Activated CD4-positive, alpha-beta T cell treated with anti-CD3 and anti-CD28 coated beads for 36 hours (primary cell): ENCODE data around the gene PRKRIP1. TPM values are rescaled to one million over a fixed set of nuclear protein-coding genes. Genes with fewer than 3 reads are reported as not detected.
"Not testable (repeated sequence)": the region's sequence is repeated elsewhere in the genome, so short reads cannot be mapped to it uniquely, and the experiment has no call there.

Experiments
- ATAC-seq: fragments of 200-7000 bp; cut with Tn5 transposase; one replicate; pipeline ENCODE4 v1.10.0; 2021; ENCODE audit warnings: mild to moderate bottlenecking, moderate library complexity
- CTCF ChIA-PET: fragments of 350-600 bp; sonication (Branson Sonifier 250); formaldehyde crosslinking; loops from one replicate; lab custom pipeline; 2021; ENCODE audit warnings: antibody characterized with exemption; lab: Charles Lee
- POLR2A ChIA-PET: fragments of 350-600 bp; sonication (Branson Sonifier 250); formaldehyde crosslinking; loops from one replicate; lab custom pipeline; 2021; ENCODE audit warnings: antibody characterized with exemption, inconsistent platforms; lab: Charles Lee
- DNase-seq: peaks from one replicate; pipeline ENCODE4 v3.0.0-alpha.2; 2020
- H3K27ac Mint-ChIP-seq: one replicate; pipeline ENCODE4 v1.8.0; 2021; ENCODE audit warnings: mixed read lengths
- H3K27me3 Mint-ChIP-seq: one replicate; pipeline ENCODE4 v1.8.0; 2021; ENCODE audit warnings: mixed read lengths
- H3K36me3 Mint-ChIP-seq: one replicate; pipeline ENCODE4 v1.8.0; 2021; ENCODE audit warnings: low read depth, mixed read lengths
- H3K4me1 Mint-ChIP-seq: one replicate; pipeline ENCODE4 v1.8.0; 2021; ENCODE audit warnings: mixed read lengths
- H3K4me3 Mint-ChIP-seq: one replicate; pipeline ENCODE4 v1.8.0; 2021; ENCODE audit warnings: mild to moderate bottlenecking, moderate library complexity, mixed read lengths
- H3K9me3 Mint-ChIP-seq: one replicate; pipeline ENCODE4 v1.8.0; 2021; ENCODE audit warnings: low read depth, mixed read lengths
- intact Hi-C, 2 experiments: fragments of 100-400 bp; cut with DNase I in 1 of 2; cut with micrococcal nuclease in 1 of 2; formaldehyde crosslinking; loops; one replicate each; pipeline versions ENCODE4 v1.14.2 to v1.15.1; 2022 to 2024; cut with DNase I, micrococcal nuclease
- total RNA-seq, 2 experiments: library from RNA; stranded (reverse); gene quantifications; one replicate each; pipeline ENCODE4 v1.2.3, GENCODE V29; 2021

Gene PRKRIP1
- total RNA-seq, 2 experiments from 2014 or later = 26.2 to 31.4 TPM

DNA sequence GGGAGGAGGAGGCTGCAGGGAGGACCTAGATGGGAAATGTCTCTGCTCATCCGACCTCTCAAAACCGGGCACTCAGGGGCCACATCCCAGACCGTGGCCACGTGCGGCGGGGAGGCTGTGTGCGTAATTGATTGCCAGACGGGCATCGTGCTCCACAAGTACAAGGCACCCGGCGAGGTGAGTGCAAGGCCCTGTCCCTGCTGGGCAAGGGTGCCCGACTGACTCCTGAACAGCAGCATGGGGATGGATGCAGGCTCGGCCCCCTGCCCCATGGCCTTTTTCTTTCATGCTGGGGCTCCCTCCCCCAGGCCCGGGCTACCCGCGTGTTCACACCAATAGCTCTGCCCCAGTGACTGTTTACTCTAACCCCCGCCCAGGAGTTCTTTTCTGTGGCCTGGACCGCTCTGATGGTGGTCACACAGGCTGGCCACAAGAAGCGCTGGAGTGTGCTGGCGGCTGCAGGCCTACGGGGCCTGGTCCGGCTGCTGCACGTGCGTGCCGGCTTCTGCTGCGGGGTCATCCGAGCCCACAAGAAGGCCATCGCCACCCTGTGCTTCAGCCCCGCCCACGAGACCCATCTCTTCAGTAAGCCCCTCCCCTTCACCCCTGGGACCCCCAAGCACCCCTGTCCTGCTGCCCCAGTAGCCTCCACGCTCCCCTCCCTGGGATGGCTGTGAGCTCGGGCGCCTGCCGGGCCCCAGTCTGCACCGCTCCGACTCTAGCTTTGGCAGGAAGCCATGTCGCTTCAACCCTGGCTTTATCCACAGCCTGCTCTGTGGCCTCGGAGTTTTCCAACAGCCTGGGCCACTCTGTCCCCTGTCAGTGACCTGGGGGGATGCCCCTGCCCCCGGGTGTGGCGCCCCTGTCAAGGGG is 72.6 kb downstream of the PRKRIP1 start:
- intact Hi-C loops = loop anchor here (10.0 kb wide), 2 partner anchors 184 to 1144 kb away; partner anchors contain the start of genes IFT22 (in 1 of the 2) and SH2B2 (in 1 of the 2)
- H3K27ac Mint-ChIP-seq = no peak overlapping the region
- no peak for ATAC-seq
- H3K4me3 Mint-ChIP-seq = no peak overlapping the region
- DNase-seq = no peak
- H3K36me3 Mint-ChIP-seq = peaks cover 4% of the 10 kb centered on the region
- peaks cover 23% of the 10 kb centered on the region for H3K4me1 Mint-ChIP-seq
- no peaks in the 10 kb centered on the region for H3K9me3 Mint-ChIP-seq
- ChIA-PET POLR2A (no interaction called here), CTCF (no interaction called here)
- no peaks in the 10 kb centered on the region for H3K27me3 Mint-ChIP-seq

DNA sequence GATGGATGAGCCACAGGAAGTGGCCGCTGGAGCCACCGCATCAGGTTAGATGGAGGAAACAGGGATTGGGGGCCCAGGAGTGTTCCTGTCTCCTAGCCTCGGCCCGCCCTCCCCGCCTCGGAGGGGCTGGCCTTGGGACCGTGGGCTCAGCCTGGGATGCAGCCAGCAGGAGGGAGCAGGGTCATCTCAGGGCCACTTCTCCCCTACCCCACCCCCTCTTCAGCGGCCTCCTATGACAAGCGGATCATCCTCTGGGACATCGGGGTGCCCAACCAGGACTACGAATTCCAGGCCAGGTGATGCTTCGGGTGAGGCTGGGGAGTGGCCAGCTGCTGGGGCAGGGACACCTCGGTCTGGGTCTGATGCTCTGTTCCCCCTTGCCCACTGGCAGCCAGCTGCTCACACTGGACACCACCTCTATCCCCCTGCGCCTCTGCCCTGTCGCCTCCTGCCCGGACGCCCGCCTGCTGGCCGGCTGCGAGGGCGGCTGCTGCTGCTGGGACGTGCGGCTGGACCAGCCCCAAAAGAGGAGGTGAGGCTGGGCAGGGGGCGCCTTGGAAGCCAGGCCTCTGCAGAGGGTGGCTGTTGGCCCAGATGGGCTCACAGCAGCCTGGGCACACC is 73.3 kb downstream of the PRKRIP1 start:
- peaks cover 17% of the 10 kb centered on the region for H3K4me1 Mint-ChIP-seq
- H3K36me3 Mint-ChIP-seq = peaks cover 4% of the 10 kb centered on the region
- no peak overlapping the region for H3K27ac Mint-ChIP-seq
- ATAC-seq = no peak
- DNase-seq = no peak
- ChIA-PET POLR2A (no interaction called here), CTCF (no interaction called here)
- intact Hi-C loops = loop anchor here (10.0 kb wide), 2 partner anchors 185 to 1145 kb away; partner anchors contain the start of genes IFT22 (in 1 of the 2) and SH2B2 (in 1 of the 2)
- no peaks in the 10 kb centered on the region for H3K9me3 Mint-ChIP-seq
- H3K27me3 Mint-ChIP-seq = no peaks in the 10 kb centered on the region
- no peak overlapping the region for H3K4me3 Mint-ChIP-seq

DNA sequence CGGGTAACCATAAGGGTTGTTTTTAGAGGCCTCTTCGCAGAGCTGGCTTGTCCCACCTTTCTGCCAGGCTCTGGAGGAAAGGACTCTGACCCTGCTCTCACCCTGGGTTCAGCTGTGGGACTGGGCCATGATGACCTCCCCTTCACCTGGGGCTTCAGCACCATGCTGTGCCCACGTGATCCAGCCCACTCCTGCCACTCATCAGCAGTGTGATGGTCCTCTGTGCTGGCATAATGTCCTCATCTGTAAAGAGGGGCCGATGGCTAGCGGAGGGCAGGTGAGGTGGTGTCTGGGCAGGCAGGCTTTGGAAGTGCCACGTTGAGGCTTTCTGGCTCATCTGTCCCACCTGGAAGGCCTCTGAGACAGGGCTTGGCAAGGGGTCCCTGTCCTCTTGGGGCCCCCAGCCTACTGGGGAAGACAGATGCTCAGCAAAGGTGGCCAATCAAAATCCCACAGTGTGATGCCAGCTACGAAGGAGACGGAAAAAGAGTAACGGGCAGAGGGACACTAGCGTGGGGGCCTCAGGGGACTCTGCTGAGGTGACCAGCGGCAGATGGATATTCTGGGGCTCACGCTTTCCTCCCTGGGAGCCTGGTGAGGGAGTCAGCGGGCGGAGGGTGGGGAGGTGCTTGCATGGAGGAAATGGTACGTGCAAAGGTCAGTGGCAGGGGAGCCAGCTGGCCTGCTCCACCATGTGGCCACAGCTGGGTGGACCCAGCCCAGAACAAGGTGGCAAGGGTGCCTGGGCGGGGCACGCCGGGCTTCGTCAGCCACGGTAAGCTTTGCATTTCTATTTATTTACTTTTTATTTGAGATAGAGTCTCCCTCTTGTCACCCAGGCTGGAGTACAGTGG is 74.0 kb downstream of the PRKRIP1 start:
- ChIA-PET POLR2A (no interaction called here), CTCF (no interaction called here)
- no peak for ATAC-seq
- H3K36me3 Mint-ChIP-seq = peaks cover 4% of the 10 kb centered on the region
- intact Hi-C loops = loop anchor here (10.0 kb wide), 2 partner anchors 185 to 1145 kb away; partner anchors contain the start of genes IFT22 (in 1 of the 2) and SH2B2 (in 1 of the 2)
- no peak overlapping the region for H3K4me3 Mint-ChIP-seq
- no peaks in the 10 kb centered on the region for H3K27me3 Mint-ChIP-seq
- H3K27ac Mint-ChIP-seq = no peak overlapping the region
- H3K4me1 Mint-ChIP-seq = peaks cover 17% of the 10 kb centered on the region
- no peaks in the 10 kb centered on the region for H3K9me3 Mint-ChIP-seq
- DNase-seq = no peak

DNA sequence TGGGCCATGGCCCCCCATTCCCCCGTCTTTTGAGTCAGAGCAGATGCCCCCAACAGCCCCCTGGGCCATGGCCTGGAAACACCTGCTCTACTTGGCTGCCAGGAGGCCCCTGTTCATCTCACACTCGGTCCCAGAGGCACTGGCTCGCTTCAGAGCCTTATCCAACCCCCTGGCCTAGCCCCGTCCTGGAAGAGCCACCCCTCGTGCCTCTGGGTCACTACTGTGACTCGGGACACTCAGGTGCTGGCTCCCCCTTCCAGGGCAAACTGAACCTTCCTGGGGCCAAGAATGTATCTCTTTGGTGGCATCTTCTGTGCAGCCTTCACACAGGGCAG is 75.6 kb downstream of the PRKRIP1 start:
- CTCF ChIA-PET = no interaction called here

DNA sequence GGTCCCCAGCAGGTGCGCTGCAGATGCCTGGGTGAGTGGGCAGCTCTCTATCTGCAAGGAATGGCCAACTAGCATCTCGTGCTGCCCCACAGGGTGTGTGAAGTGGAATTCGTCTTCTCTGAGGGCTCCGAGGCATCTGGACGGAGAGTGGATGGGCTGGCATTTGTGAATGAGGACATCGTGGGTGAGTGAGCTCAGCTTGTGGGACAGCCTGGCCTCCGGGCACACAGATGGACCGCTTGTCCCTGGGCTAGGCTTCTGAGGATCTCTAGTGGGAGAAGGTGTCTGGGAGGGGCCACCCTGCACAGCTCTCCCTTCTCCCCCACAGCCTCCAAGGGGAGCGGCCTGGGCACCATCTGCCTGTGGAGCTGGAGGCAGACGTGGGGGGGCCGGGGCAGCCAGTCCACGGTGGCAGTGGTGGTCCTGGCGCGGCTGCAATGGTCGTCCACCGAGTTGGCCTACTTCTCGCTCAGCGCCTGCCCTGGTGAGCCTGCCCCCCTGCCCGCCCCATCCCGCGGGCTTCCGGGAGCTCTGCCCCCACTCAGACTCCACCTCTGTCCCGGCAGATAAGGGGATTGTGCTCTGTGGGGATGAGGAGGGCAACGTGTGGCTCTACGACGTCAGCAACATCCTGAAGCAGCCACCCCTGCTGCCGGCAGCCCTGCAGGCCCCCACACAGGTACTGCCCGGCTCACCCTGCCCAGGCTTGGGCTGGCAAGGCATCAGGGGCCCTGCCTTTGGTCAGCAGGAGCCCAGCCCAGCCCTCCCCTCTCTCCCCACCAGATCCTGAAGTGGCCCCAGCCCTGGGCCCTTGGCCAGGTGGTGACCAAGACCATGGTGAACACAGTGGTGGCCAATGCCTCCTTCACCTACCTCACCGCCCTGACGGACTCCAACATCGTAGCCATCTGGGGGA is 76.2 kb downstream of the PRKRIP1 start:
- intact Hi-C loops = no loop called here
- Mint-ChIP-seq H3K36me3 (peaks cover 4% of the 10 kb centered on the region), H3K27me3 (no peaks in the 10 kb centered on the region), H3K4me1 (no peaks in the 10 kb centered on the region), H3K27ac (peak overlapping the region; percentile 42), H3K9me3 (no peaks in the 10 kb centered on the region), H3K4me3 (no peak overlapping the region)
- DNase-seq = no peak
- CTCF ChIA-PET = no interaction called here
- no peak for ATAC-seq
- POLR2A ChIA-PET = interaction anchor here (0.5 kb wide), 1 partner anchor 30 kb away, joined by 3 read pairs; no protein-coding TSS in a partner anchor

More for the DNA sequence above, 75.6 kb downstream of the PRKRIP1 start:
- no peaks in the 10 kb centered on the region for H3K27me3 Mint-ChIP-seq
- intact Hi-C loops = no loop called here
- POLR2A ChIA-PET = no interaction called here
- no peaks in the 10 kb centered on the region for H3K9me3 Mint-ChIP-seq
- H3K4me3 Mint-ChIP-seq = no peak overlapping the region
- H3K36me3 Mint-ChIP-seq = peaks cover 4% of the 10 kb centered on the region
- DNase-seq (no peak), ATAC-seq (no peak)
- peak overlapping the region; percentile 42 for H3K27ac Mint-ChIP-seq
- peaks cover 5% of the 10 kb centered on the region for H3K4me1 Mint-ChIP-seq

DNA sequence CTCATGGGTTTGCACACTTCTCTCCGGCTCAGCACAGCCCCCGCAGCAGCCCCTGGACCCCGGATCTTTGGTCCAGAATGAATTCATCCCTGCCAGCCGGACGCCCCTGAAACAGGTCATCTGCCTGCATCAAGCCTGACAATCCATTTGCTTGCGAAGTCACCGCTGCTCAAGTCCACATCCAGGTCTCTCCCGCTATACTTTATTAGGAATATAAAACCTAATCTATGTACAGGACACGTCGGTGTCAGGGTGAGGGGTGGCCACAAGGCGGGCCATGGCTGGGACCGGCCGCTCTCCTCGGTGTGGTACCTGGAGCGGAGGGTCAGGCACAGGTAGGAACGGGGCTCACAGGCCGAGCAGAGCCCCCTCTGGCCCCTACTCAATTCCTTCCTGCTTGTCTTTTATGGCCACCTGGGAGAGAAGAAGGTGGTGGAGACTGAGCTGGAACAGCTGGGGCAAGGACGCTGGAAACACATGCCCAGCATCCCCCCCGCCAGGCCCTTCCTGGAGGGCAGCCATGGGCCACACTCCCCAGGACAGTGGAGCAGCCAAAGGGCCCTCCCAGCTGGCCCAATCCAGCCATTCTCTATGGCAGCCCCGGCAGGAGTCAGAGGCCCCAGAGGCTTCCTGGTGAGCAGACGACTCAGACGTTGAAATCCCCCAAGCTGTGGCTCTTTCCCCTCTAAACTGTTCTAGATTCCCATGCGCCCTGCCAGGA is 77.3 kb downstream of the PRKRIP1 start:
- H3K36me3 Mint-ChIP-seq = peaks cover 4% of the 10 kb centered on the region
- POLR2A ChIA-PET = interaction anchor here (0.5 to 0.6 kb wide), 2 partner anchors 31 to 51 kb away, joined by 3 to 4 read pairs; no protein-coding TSS in a partner anchor
- intact Hi-C loops = no loop called here
- H3K9me3 Mint-ChIP-seq = no peaks in the 10 kb centered on the region
- no peaks in the 10 kb centered on the region for H3K27me3 Mint-ChIP-seq
- no peak overlapping the region for H3K4me3 Mint-ChIP-seq
- H3K27ac Mint-ChIP-seq = no peak overlapping the region
- ATAC-seq = no peak
- DNase-seq = no peak
- no peaks in the 10 kb centered on the region for H3K4me1 Mint-ChIP-seq
- CTCF ChIA-PET = no interaction called here

DNA sequence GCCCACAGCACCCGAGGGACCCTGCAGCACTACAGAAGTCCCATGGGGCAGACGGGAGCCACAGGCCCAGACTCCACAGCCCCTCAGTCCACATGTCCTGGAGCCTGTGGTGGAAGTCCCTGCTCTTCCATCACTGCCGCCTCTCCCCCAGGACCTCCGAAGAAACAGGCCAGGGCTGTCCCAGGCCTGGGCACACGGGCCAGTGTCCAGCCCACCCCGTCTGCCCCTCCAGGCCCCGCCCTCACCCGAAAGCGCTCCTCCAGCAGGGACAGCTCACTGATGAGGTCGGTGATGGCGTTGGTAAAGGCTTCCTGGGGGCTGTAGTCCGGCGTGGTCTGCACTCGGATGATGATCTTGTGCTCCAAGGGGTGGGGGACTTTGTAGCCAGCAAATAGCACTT is 78.0 kb downstream of the PRKRIP1 start:
- CTCF ChIA-PET, ATAC-seq, DNase-seq, H3K4me1 Mint-ChIP-seq, H3K4me3 Mint-ChIP-seq, H3K27ac Mint-ChIP-seq, H3K9me3 Mint-ChIP-seq, intact Hi-C loops, H3K36me3 Mint-ChIP-seq, H3K27me3 Mint-ChIP-seq: not testable (repeated sequence)
- POLR2A ChIA-PET = interaction anchor here (0.6 kb wide), 1 partner anchor 52 kb away, joined by 4 read pairs; no protein-coding TSS in a partner anchor

DNA sequence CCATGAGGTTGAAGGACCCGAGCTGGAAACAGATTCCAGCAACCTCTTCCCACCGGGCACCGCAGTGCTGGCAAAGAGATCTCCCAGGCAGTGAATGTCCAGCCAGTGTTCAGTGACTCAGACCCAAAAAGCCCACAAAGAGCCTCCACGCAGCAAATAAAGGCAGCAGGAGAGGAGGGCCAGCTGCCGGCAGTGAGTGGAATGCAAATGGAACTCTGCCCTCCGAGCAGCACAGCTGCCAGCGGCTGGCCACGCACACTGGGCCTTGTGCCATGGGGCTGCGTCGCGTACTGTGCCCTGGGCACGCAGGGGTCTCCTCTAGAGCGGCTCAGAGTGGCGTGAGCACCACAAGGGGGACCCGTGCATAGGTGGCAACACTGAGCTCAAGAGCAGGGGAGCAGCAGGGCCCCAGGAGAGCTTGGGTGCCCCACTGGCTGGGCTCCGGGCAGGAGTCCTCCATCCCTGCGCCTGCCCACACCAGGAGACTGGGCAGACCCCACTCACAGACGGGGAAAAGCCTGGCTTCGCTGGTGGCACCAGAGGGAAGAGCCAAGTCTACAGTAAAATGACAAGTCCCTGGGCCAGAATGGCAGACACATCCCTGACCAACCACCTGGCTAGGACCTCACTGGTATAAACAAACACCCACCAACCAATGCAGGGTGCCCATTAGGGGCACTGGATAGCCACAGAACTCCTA is 78.7 kb downstream of the PRKRIP1 start:
- POLR2A ChIA-PET, H3K9me3 Mint-ChIP-seq, H3K27ac Mint-ChIP-seq, DNase-seq, H3K4me1 Mint-ChIP-seq, intact Hi-C loops, H3K36me3 Mint-ChIP-seq, H3K4me3 Mint-ChIP-seq, ATAC-seq, CTCF ChIA-PET, H3K27me3 Mint-ChIP-seq: not testable (repeated sequence)
